Measurements from ENCODE around the gene MAZ. TPM values are rescaled to one million over a fixed set of nuclear protein-coding genes. Genes with fewer than 3 reads are reported as not detected.

Gene MAZ
- total and polyA plus RNA-seq, 2 of the 13 experiments (the other 11 are each of a cell fraction or from before 2014, with no cell fraction given) = 203 to 277 TPM

DNA sequence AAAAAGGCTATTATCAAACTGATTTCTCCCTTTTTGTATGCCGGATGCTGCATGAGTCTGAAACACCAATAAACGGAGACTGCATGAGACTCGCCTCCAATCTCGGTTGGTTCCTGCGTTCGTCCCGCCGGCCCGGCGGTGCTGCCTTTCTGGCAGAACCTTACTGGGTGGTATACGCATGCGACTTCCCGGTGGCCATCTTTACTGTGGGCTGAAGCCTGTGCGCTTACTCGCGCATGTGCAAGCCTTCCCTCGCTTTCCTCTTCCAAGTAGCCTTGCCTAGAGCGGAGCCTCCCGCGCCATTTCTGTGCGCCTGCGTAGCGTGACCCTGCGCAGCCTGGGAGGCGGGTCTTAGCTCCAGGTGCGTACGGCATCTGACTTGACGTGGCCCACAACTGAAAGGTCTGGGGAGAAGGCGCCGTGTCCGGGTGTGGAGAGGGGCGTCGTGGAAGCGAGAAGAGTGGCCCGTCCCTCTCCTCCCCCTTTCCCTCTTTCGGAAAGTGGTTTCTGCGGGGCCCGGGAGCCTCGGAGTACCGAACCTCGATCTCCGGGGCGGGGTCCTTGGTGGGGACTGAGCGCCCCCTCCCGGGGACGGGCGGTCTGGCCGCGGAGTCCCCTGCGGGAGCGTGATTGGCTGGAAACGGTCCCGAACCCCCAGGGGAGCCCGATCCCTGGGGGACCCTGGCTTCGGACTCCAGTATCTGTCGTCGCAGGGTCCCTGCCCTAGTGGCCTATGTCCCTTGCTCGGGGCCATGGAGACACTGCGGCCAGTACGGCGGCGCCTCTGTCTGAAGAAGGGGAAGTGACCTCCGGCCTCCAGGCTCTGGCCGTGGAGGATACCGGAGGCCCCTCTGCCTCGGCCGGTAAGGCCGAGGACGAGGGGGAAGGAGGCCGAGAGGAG, 9.7 kb downstream of the MAZ start, which contains the start of gene PAGR1 (continued):
- no peak for TF ChIP-seq ADNP (CRISPR knock-in tag; IDR thresholded peaks at IDR 0.05)
- peak; percentile 70 for TF ChIP-seq BHLHE40 (IDR thresholded peaks at IDR 0.05; ENCODE audit: low read length)
- TF ChIP-seq SRSF1 (optimal IDR thresholded peaks at IDR 0.05; ENCODE audit: low read depth, low read length) = peak; percentile 94
- TF ChIP-seq ZNF773 (CRISPR knock-in tag; IDR thresholded peaks at IDR 0.05; ENCODE audit: borderline replicate concordance) = no peak
- TF ChIP-seq ZNF510 (CRISPR knock-in tag; IDR thresholded peaks at IDR 0.05; ENCODE audit: low read depth) = peak; percentile 97
- TF ChIP-seq CBX5 (CRISPR knock-in tag; IDR thresholded peaks at IDR 0.05; ENCODE audit: borderline replicate concordance) = peak; percentile 70
- TF ChIP-seq, protein P1, sequence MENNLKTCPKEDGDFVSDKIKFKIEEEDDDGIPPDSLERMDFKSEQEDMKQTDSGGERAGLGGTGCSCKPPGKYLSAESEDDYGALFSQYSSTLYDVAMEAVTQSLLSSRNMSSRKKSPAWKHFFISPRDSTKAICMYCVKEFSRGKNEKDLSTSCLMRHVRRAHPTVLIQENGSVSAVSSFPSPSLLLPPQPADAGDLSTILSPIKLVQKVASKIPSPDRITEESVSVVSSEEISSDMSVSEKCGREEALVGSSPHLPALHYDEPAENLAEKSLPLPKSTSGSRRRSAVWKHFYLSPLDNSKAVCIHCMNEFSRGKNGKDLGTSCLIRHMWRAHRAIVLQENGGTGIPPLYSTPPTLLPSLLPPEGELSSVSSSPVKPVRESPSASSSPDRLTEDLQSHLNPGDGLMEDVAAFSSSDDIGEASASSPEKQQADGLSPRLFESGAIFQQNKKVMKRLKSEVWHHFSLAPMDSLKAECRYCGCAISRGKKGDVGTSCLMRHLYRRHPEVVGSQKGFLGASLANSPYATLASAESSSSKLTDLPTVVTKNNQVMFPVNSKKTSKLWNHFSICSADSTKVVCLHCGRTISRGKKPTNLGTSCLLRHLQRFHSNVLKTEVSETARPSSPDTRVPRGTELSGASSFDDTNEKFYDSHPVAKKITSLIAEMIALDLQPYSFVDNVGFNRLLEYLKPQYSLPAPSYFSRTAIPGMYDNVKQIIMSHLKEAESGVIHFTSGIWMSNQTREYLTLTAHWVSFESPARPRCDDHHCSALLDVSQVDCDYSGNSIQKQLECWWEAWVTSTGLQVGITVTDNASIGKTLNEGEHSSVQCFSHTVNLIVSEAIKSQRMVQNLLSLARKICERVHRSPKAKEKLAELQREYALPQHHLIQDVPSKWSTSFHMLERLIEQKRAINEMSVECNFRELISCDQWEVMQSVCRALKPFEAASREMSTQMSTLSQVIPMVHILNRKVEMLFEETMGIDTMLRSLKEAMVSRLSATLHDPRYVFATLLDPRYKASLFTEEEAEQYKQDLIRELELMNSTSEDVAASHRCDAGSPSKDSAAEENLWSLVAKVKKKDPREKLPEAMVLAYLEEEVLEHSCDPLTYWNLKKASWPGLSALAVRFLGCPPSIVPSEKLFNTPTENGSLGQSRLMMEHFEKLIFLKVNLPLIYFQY (CRISPR knock-in tag; IDR thresholded peaks at IDR 0.05; ENCODE audit: borderline replicate concordance) = peak; percentile 75; the same call in 1 of the 2 replicates
- TF ChIP-seq LCORL (IDR thresholded peaks at IDR 0.05) = no peak
- TF ChIP-seq LCORL (CRISPR knock-in tag; IDR thresholded peaks at IDR 0.05) = peak; percentile 73; the same call in 1 of the 2 replicates
- TF ChIP-seq, protein P2, sequence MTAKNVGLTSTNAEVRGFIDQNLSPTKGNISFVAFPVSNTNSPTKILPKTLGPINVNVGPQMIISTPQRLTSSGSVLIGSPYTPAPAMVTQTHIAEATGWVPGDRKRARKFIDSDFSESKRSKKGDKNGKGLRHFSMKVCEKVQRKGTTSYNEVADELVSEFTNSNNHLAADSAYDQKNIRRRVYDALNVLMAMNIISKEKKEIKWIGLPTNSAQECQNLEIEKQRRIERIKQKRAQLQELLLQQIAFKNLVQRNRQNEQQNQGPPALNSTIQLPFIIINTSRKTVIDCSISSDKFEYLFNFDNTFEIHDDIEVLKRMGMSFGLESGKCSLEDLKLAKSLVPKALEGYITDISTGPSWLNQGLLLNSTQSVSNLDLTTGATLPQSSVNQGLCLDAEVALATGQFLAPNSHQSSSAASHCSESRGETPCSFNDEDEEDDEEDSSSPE (CRISPR knock-in tag; IDR thresholded peaks at IDR 0.05) = peak; percentile 98
- no peak for TF ChIP-seq ZNF282 (IDR thresholded peaks at IDR 0.05; ENCODE audit: partially characterized antibody)
- TF ChIP-seq SMAD9 (CRISPR knock-in tag; IDR thresholded peaks at IDR 0.05) = no peak; the same call in 1 of the 2 replicates
- peak; percentile 71; the same call in 1 of the 2 replicates for TF ChIP-seq ZNF543 (CRISPR knock-in tag; IDR thresholded peaks at IDR 0.05)
- TF ChIP-seq ZNF143 (CRISPR knock-in tag; IDR thresholded peaks at IDR 0.05) = peak; percentile 68
- TF ChIP-seq ZNF296 (CRISPR knock-in tag; conservative IDR thresholded peaks at IDR 0.05) = no peak
- TF ChIP-seq, protein P3, sequence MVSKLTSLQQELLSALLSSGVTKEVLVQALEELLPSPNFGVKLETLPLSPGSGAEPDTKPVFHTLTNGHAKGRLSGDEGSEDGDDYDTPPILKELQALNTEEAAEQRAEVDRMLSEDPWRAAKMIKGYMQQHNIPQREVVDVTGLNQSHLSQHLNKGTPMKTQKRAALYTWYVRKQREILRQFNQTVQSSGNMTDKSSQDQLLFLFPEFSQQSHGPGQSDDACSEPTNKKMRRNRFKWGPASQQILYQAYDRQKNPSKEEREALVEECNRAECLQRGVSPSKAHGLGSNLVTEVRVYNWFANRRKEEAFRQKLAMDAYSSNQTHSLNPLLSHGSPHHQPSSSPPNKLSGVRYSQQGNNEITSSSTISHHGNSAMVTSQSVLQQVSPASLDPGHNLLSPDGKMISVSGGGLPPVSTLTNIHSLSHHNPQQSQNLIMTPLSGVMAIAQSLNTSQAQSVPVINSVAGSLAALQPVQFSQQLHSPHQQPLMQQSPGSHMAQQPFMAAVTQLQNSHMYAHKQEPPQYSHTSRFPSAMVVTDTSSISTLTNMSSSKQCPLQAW (CRISPR knock-in tag; IDR thresholded peaks at IDR 0.05) = peak; percentile 91
- TF ChIP-seq, protein P4, sequence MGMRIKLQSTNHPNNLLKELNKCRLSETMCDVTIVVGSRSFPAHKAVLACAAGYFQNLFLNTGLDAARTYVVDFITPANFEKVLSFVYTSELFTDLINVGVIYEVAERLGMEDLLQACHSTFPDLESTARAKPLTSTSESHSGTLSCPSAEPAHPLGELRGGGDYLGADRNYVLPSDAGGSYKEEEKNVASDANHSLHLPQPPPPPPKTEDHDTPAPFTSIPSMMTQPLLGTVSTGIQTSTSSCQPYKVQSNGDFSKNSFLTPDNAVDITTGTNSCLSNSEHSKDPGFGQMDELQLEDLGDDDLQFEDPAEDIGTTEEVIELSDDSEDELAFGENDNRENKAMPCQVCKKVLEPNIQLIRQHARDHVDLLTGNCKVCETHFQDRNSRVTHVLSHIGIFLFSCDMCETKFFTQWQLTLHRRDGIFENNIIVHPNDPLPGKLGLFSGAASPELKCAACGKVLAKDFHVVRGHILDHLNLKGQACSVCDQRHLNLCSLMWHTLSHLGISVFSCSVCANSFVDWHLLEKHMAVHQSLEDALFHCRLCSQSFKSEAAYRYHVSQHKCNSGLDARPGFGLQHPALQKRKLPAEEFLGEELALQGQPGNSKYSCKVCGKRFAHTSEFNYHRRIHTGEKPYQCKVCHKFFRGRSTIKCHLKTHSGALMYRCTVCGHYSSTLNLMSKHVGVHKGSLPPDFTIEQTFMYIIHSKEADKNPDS (CRISPR knock-in tag; IDR thresholded peaks at IDR 0.05) = 0 out of 2 replicates have a peak, but pooled peaks have one; percentile 21
- TF ChIP-seq ZSCAN20 (CRISPR knock-in tag; IDR thresholded peaks at IDR 0.05; ENCODE audit: borderline replicate concordance) = peak; percentile 86; the same call in 1 of the 2 replicates
- peak; percentile 80 for TF ChIP-seq DR1 (CRISPR knock-in tag; IDR thresholded peaks at IDR 0.05)
- no peak for TF ChIP-seq ZNF549 (CRISPR knock-in tag; IDR thresholded peaks at IDR 0.05)

Measured in HepG2 (cell line).